Bronchial epithelial cell (primary cell): ENCODE data around the gene BTG4. TPM values are rescaled to one million over a fixed set of nuclear protein-coding genes. Genes with fewer than 3 reads are reported as not detected.

ENCODE experiments used
- DNase-seq: peaks from one replicate; pipeline ENCODE4 v3.0.0-alpha.2; 2010; ENCODE audit warnings: low read depth
- FAIRE-seq: peaks from 2 replicates; lab custom pipeline; 2011; peaks lifted over from hg19 to GRCh38; lab: Jason Lieb, UNC
- H3K27me3 ChIP-seq: 2 replicates; pipeline ENCODE4 v1.5.1; 2011; ENCODE audit warnings: low read length; ENCODE audit not compliant: control insufficient read depth, insufficient read depth
- H3K36me3 ChIP-seq: 2 replicates; pipeline ENCODE4 v1.5.1; 2011; ENCODE audit warnings: low read length; ENCODE audit not compliant: control insufficient read depth, insufficient read depth
- H3K4me3 ChIP-seq: 2 replicates; pipeline ENCODE4 v1.5.1; 2011; ENCODE audit warnings: mild to moderate bottlenecking, low read depth, low read length, control low read depth
- total RNA-seq: library from RNA; depleted of rRNA; stranded (reverse); fragments of >200 nt; gene quantifications from 2 replicates; pipeline ENCODE4 v1.2.1, GENCODE V29; 2014
- TF ChIP-seq, protein P1 (sequence below): IDR thresholded peaks from 2 replicates; pipeline ENCODE4 v1.5.1; 2011; ENCODE audit warnings: mild to moderate bottlenecking, moderate library complexity, low read length, control low read depth, inconsistent platforms; ENCODE audit not compliant: insufficient read depth, severe bottlenecking

BTG4 gene
- total RNA-seq, 1 donor from 2014 or later: 0.26 TPM

DNA sequence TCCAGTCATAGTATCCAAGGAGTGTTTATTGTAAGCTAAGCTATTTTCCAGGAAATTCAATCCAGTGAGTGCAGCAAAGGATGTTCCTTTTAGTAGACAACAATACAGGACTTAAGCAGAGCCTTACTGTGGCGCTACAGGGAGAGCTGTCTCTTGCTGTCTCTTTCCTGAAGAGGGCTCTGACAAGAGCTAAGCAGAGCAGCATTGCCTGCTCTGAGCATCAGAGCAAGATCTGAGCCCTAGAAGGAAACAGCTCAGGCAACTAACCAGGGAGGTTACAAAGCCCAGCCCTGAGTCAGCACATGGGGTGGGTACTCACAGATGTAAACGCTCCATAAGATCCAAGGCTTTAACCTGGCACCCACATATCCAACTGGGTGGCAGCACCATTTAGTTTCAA, 36.3 kb upstream of the BTG4 start:
- Histone ChIP-seq H3K4me3 (no peak overlapping the region), H3K36me3 (no peaks in the 10 kb centered on the region), H3K27me3 (no peaks in the 10 kb centered on the region)
- TF ChIP-seq, protein P1, sequence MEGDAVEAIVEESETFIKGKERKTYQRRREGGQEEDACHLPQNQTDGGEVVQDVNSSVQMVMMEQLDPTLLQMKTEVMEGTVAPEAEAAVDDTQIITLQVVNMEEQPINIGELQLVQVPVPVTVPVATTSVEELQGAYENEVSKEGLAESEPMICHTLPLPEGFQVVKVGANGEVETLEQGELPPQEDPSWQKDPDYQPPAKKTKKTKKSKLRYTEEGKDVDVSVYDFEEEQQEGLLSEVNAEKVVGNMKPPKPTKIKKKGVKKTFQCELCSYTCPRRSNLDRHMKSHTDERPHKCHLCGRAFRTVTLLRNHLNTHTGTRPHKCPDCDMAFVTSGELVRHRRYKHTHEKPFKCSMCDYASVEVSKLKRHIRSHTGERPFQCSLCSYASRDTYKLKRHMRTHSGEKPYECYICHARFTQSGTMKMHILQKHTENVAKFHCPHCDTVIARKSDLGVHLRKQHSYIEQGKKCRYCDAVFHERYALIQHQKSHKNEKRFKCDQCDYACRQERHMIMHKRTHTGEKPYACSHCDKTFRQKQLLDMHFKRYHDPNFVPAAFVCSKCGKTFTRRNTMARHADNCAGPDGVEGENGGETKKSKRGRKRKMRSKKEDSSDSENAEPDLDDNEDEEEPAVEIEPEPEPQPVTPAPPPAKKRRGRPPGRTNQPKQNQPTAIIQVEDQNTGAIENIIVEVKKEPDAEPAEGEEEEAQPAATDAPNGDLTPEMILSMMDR: no peak
- DNase-seq (no peak), FAIRE-seq (no peak)

DNA sequence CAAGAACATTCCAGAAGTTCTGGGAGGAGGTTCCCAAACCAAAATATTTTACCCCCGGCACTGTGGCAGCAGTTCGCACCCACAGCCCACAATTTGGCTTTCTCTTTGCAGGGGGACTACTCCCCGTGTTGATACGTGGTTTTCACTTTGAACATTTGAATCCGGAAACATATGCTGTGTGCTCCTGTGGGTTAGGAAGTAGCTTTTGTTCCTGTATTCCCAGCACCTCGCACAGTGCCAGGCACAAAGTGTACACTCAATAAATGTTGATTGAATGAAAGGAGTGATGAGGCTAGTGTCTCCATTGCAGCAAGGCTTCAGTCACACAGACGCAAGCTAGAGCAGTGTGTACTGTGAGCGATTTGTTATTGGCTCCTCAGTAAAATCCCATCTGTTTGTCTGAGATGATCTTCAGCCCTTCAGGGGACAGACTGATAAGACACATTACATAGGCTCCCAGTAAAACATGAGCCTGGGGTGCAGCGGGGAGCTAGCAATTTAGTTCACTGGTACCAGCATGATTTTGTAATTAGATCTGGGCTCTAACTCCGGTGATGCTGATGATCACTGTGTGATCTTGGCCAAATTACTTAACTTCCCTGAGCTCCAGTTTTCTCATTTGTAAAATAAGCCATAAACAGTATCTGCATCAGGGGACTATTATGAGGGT, 30.6 kb upstream of the BTG4 start:
- TF ChIP-seq, protein P1: no peak
- FAIRE-seq: no peak
- H3K36me3 ChIP-seq: no peaks in the 10 kb centered on the region

DNA sequence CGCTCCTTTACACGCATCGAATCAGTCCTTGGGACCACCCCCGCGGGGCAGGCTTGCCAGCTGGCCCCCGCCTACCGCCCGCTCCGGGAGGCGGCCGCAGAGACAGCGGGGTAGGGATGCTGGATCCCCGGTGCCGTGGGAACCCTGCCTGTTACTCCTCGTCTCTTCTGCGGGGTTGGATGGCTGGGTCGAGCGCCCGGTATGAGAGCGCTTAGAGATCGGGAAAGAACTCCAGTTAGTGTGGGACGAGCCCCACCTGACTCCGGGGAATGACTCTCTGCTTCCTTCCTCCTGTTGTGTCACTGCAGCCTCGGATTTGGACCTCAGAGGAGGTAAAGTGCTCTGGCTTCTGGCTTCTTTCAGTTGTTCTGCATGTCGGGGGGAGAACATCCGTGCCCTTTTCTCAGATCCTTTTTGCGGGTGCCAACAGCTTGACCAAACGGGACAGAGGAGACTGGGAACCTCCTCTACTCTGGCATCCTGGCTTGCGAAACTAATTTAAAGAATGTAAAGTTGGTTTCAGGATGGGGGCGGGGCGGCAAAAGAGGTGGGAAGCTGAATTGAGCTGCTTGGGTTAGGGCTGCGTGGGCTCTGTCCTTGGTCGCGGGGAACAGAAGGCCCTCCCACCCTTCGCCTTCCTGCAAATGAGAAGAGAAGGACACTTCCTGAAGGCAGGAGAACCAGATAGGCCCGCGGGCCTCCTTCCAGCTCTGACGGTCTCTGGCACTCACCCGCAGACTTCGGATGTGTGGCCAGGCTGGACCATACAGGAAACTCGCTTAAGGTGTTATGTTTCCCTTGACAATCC, 29.3 kb upstream of the BTG4 start:
- DNase-seq (peak; percentile 58), FAIRE-seq (no peak)
- Histone ChIP-seq H3K4me3 (peak overlapping the region; percentile 44), H3K27me3 (no peaks in the 10 kb centered on the region), H3K36me3 (no peaks in the 10 kb centered on the region)
- TF ChIP-seq, protein P1: no peak

More for the DNA sequence above, 30.6 kb upstream of the BTG4 start:
- no peaks in the 10 kb centered on the region for H3K27me3 ChIP-seq
- no peak overlapping the region for H3K4me3 ChIP-seq
- no peak for DNase-seq

DNA sequence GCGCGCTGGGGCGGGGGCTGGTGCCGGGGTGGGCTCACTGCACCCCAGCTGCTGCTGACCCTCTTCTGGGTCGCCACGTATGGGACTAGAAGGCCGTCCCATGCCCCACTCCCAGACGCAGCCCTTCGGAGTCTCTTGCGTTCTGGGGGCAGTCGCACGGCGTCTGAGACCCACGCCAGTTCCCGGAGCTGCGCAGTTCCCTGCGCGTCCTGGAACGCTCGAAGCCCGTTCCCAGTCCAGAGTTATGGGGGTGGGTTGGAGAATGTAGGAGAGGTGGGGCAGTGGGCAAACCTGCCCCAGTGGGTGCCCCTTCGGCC, 28.7 kb upstream of the BTG4 start:
- H3K36me3 ChIP-seq: no peaks in the 10 kb centered on the region
- H3K4me3 ChIP-seq: peak overlapping the region; percentile 44
- H3K27me3 ChIP-seq: no peaks in the 10 kb centered on the region
- FAIRE-seq: no peak
- DNase-seq: no peak
- TF ChIP-seq, protein P1: no peak

DNA sequence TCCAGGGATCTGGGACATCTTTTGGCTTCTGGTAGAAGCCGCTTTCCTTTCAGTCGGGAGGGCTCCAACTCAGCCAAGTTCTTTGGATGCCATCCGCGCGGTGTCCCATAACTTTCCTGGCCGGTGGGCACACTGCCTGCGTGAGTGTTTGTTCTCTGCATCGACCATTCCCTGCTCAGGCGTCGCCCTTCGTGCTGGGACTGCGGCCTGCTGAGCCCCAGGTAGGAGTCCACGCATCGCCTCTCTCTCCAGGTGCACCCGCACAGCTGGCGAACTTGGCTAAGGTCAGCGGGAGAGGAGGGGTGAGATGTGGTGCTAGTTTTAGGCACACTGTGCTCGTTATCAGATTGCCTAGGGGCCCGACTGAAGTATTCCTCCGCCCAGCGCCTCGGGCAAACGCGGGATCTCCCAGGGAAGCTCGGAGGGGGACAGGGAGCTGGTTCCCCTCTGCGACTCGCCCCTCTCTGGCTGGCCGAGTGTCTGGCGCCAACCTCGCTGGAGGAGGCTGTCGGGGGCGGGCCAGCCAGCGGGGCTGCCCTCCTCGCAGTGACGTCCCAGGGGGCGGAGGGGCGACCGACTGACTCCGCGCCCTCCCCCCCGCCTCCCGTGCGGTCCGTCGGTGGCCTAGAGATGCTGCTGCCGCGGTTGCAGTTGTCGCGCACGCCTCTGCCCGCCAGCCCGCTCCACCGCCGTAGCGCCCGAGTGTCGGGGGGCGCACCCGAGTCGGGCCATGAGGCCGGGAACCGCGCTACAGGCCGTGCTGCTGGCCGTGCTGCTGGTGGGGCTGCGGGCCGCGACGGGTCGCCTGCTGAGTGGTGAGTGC, 28.1 kb upstream of the BTG4 start, which contains the start of gene LAYN:
TSS of gene LAYN (plus strand) at position 607 of the 823 bp plus-strand sequence. CDS start at position 731, 124 bp downstream.
- DNase-seq: no peak

More for the DNA sequence above, 28.1 kb upstream of the BTG4 start, which contains the start of gene LAYN:
- TF ChIP-seq, protein P1: no peak
- H3K4me3 ChIP-seq: peak within 1 kb of the TSS; percentile 44
- H3K27me3 ChIP-seq: no peaks in the 10 kb centered on the region
- no peak for FAIRE-seq
- H3K36me3 ChIP-seq: no peaks in the 10 kb centered on the region
